Measurements from ENCODE around the gene FAM117A. TPM values are rescaled to one million over a fixed set of nuclear protein-coding genes. Genes with fewer than 3 reads are reported as not detected.

Gene FAM117A
- total and polyA plus RNA-seq, 2 experiments from 2014 or later = 14.9 to 27.9 TPM

GRCh38 chr17:49734515-49735490, 29.1 kb downstream of the FAM117A start:
- Histone ChIP-seq H3K9me2 (replicated peaks; ENCODE audit: insufficient read depth) (no peaks in the 10 kb centered on the region), H3K9me3 (ENCODE audit: low read depth) (no peaks in the 10 kb centered on the region), H3K4me1 (ENCODE audit: insufficient read depth) (no peaks in the 10 kb centered on the region), H3K27ac (no peak overlapping the region), H2AFZ (no peak overlapping the region), H3K4me3 (no peak overlapping the region), H3K79me2 (peaks cover 3% of the 10 kb centered on the region), H3K27me3 (no peaks in the 10 kb centered on the region), H4K20me1 (ENCODE audit: insufficient read depth, poor library complexity, severe bottlenecking) (no peaks in the 10 kb centered on the region), H3K36me3 (replicated peaks; ENCODE audit: insufficient read depth, low read depth) (no peaks in the 10 kb centered on the region), H3K4me2 (no peak overlapping the region)
- TF ChIP-seq EZH2phosphoT487 (IDR thresholded peaks at IDR 0.05; ENCODE audit: low read depth, severe bottlenecking, unreplicated experiment) = no peak
- TF ChIP-seq CTCF (IDR thresholded peaks at IDR 0.05; ENCODE audit: poor library complexity) = no peak
- TF ChIP-seq EZH2 (IDR thresholded peaks at IDR 0.05; ENCODE audit: borderline replicate concordance) = no peak
- no peak for DNase-seq (ENCODE audit: low spot score)
- WGBS (ENCODE audit: low lambda C conversion rate, missing lambda C conversion rate) = 97% methylated on average over 13 of the region's 13 CpGs

GRCh38 chr17:49731435-49731831, 32.5 kb downstream of the FAM117A start:
- Histone ChIP-seq H3K27me3 (no peaks in the 10 kb centered on the region), H3K9me3 (ENCODE audit: low read depth) (no peaks in the 10 kb centered on the region), H3K36me3 (replicated peaks; ENCODE audit: insufficient read depth, low read depth) (no peaks in the 10 kb centered on the region), H3K79me2 (peaks cover 3% of the 10 kb centered on the region), H3K4me2 (no peak overlapping the region), H3K4me3 (no peak overlapping the region), H2AFZ (no peak overlapping the region), H3K9me2 (replicated peaks; ENCODE audit: insufficient read depth) (no peaks in the 10 kb centered on the region), H3K4me1 (ENCODE audit: insufficient read depth) (no peaks in the 10 kb centered on the region), H4K20me1 (ENCODE audit: insufficient read depth, poor library complexity, severe bottlenecking) (no peaks in the 10 kb centered on the region), H3K27ac (no peak overlapping the region)
- no peak for DNase-seq (ENCODE audit: low spot score)
- TF ChIP-seq EZH2phosphoT487 (IDR thresholded peaks at IDR 0.05; ENCODE audit: low read depth, severe bottlenecking, unreplicated experiment) (no peak), EZH2 (IDR thresholded peaks at IDR 0.05; ENCODE audit: borderline replicate concordance) (no peak), CTCF (IDR thresholded peaks at IDR 0.05; ENCODE audit: poor library complexity) (no peak)
- 98% methylated on average over 4 of the region's 4 CpGs for WGBS (ENCODE audit: low lambda C conversion rate, missing lambda C conversion rate)

GRCh38 chr17:49730785-49731434, 33.0 kb downstream of the FAM117A start:
- Histone ChIP-seq H4K20me1 (ENCODE audit: insufficient read depth, poor library complexity, severe bottlenecking) (no peaks in the 10 kb centered on the region), H2AFZ (no peak overlapping the region), H3K4me3 (no peak overlapping the region), H3K9me3 (ENCODE audit: low read depth) (no peaks in the 10 kb centered on the region), H3K79me2 (peaks cover 3% of the 10 kb centered on the region), H3K27me3 (no peaks in the 10 kb centered on the region), H3K4me2 (no peak overlapping the region), H3K27ac (no peak overlapping the region), H3K4me1 (ENCODE audit: insufficient read depth) (no peaks in the 10 kb centered on the region), H3K9me2 (replicated peaks; ENCODE audit: insufficient read depth) (no peaks in the 10 kb centered on the region), H3K36me3 (replicated peaks; ENCODE audit: insufficient read depth, low read depth) (no peaks in the 10 kb centered on the region)
- DNase-seq (ENCODE audit: low spot score) = no peak
- 96% methylated on average over 5 of the region's 5 CpGs for WGBS (ENCODE audit: low lambda C conversion rate, missing lambda C conversion rate)
- no peak for TF ChIP-seq EZH2phosphoT487 (IDR thresholded peaks at IDR 0.05; ENCODE audit: low read depth, severe bottlenecking, unreplicated experiment)
- no peak for TF ChIP-seq EZH2 (IDR thresholded peaks at IDR 0.05; ENCODE audit: borderline replicate concordance)
- no peak for TF ChIP-seq CTCF (IDR thresholded peaks at IDR 0.05; ENCODE audit: poor library complexity)
